Stomach (tissue), 4 donors: ENCODE measurements around the gene SNX9.

ENCODE experiments used
- POLR2A ChIP-seq, 4 donors: fragments of 450-650 bp; IDR thresholded peaks; one replicate each; pipeline ENCODE4 v1.6.1; 2016; ENCODE audit warnings: antibody characterized with exemption in 4 of 4, control low read depth in 2 of 4, mild to moderate bottlenecking in 1 of 4, moderate library complexity in 1 of 4
- POLR2AphosphoS5 ChIP-seq, 3 donors: sonication (generic); formaldehyde crosslinking; IDR thresholded peaks; one replicate each; pipeline ENCODE4 v1.6.1; 2016; ENCODE audit warnings: antibody characterized with exemption in 3 of 3
- TF ChIP-seq, protein P1 (sequence below), 7 experiments: fragments of 450-650 bp in 4 of 7; fragments of 200-600 bp in 3 of 7; sonication (generic) in 3 of 7; IDR thresholded peaks; one replicate each; pipeline ENCODE4 v1.5.1; 2016 to 2019; ENCODE audit warnings: antibody characterized with exemption in 7 of 7, control low read depth in 2 of 7, mild to moderate bottlenecking in 1 of 7

- TF ChIP-seq POLR2AphosphoS5 (IDR thresholded peaks at IDR 0.05): no peak
- TF ChIP-seq, protein P1, sequence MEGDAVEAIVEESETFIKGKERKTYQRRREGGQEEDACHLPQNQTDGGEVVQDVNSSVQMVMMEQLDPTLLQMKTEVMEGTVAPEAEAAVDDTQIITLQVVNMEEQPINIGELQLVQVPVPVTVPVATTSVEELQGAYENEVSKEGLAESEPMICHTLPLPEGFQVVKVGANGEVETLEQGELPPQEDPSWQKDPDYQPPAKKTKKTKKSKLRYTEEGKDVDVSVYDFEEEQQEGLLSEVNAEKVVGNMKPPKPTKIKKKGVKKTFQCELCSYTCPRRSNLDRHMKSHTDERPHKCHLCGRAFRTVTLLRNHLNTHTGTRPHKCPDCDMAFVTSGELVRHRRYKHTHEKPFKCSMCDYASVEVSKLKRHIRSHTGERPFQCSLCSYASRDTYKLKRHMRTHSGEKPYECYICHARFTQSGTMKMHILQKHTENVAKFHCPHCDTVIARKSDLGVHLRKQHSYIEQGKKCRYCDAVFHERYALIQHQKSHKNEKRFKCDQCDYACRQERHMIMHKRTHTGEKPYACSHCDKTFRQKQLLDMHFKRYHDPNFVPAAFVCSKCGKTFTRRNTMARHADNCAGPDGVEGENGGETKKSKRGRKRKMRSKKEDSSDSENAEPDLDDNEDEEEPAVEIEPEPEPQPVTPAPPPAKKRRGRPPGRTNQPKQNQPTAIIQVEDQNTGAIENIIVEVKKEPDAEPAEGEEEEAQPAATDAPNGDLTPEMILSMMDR (IDR thresholded peaks at IDR 0.05): no peak
- TF ChIP-seq POLR2A (IDR thresholded peaks at IDR 0.05): no peak
Observed at GRCh38 chr6:157974967-157975366, 151.9 kb downstream of the SNX9 start.
